ENCODE results near the gene IFNL4.
"Not testable (repeated sequence)": the region's sequence is repeated elsewhere in the genome, so short reads cannot be mapped to it uniquely, and the experiment has no call there.

IFNL4 gene

GRCh38 chr19:39248806-39249205 is at the start of gene IFNL4:
Gene IFNL4 (minus strand): TSS chr19:39248856.
- Histone ChIP-seq H3K36me3 (ENCODE audit: control insufficient read depth in 1 of 2, insufficient read depth in 2 of 2, low read length in 2 of 2) (no peaks in the 10 kb centered on the region), H3K27me3 (ENCODE audit: low read depth, low read length) (no peaks in the 10 kb centered on the region), H3K9me3 (ENCODE audit: control insufficient read depth in 1 of 2, low read length in 2 of 2) (no peaks in the 10 kb centered on the region), H3K4me1 (ENCODE audit: control insufficient read depth in 1 of 2, insufficient read depth in 2 of 2, low read length in 2 of 2) (peaks cover 0 to 13% of the 10 kb centered on the region in 2 donors), H3K27ac (ENCODE audit: low read length) (no peak within 1 kb of the TSS), H3K4me3 (ENCODE audit: low read depth in 1 of 2, low read length in 2 of 2) (peak within 1 kb of the TSS in 1 of 2 donors; percentile 42)

- Histone ChIP-seq H3K27ac (ENCODE audit: low read length) (no peak overlapping the region), H3K27me3 (ENCODE audit: low read depth, low read length) (no peaks in the 10 kb centered on the region), H3K4me1 (ENCODE audit: control insufficient read depth in 1 of 2, insufficient read depth in 2 of 2, low read length in 2 of 2) (no peaks in the 10 kb centered on the region), H3K36me3 (ENCODE audit: control insufficient read depth in 1 of 2, insufficient read depth in 2 of 2, low read length in 2 of 2) (no peaks in the 10 kb centered on the region), H3K9me3 (ENCODE audit: control insufficient read depth in 1 of 2, low read length in 2 of 2) (no peaks in the 10 kb centered on the region), H3K4me3 (ENCODE audit: low read depth in 1 of 2, low read length in 2 of 2) (no peak overlapping the region)
Measured at GRCh38 chr19:39297931-39298634, 49.4 kb upstream of the IFNL4 start.

GRCh38 chr19:39296906-39297305 is 48.2 kb upstream of the IFNL4 start:
- H3K4me3 ChIP-seq (ENCODE audit: low read depth in 1 of 2, low read length in 2 of 2) = no peak overlapping the region
- H3K36me3 ChIP-seq (ENCODE audit: control insufficient read depth in 1 of 2, insufficient read depth in 2 of 2, low read length in 2 of 2) = no peaks in the 10 kb centered on the region
- H3K9me3 ChIP-seq (ENCODE audit: control insufficient read depth in 1 of 2, low read length in 2 of 2) = no peaks in the 10 kb centered on the region
- no peaks in the 10 kb centered on the region for H3K4me1 ChIP-seq (ENCODE audit: control insufficient read depth in 1 of 2, insufficient read depth in 2 of 2, low read length in 2 of 2)
- H3K27ac ChIP-seq (ENCODE audit: low read length) = no peak overlapping the region
- H3K27me3 ChIP-seq (ENCODE audit: low read depth, low read length) = no peaks in the 10 kb centered on the region

GRCh38 chr19:39296055-39296645 is 47.5 kb upstream of the IFNL4 start, which contains the start of gene IFNL1:
Gene IFNL1 (plus strand): TSS chr19:39296407. CDS start chr19:39296422, 15 bp downstream.
- Histone ChIP-seq H3K9me3 (ENCODE audit: control insufficient read depth in 1 of 2, low read length in 2 of 2) (no peaks in the 10 kb centered on the region), H3K36me3 (ENCODE audit: control insufficient read depth in 1 of 2, insufficient read depth in 2 of 2, low read length in 2 of 2) (no peaks in the 10 kb centered on the region), H3K4me1 (ENCODE audit: control insufficient read depth in 1 of 2, insufficient read depth in 2 of 2, low read length in 2 of 2) (no peaks in the 10 kb centered on the region), H3K27ac (ENCODE audit: low read length) (no peak within 1 kb of the TSS), H3K4me3 (ENCODE audit: low read depth in 1 of 2, low read length in 2 of 2) (no peak within 1 kb of the TSS), H3K27me3 (ENCODE audit: low read depth, low read length) (no peaks in the 10 kb centered on the region)

GRCh38 chr19:39293394-39293793 is 44.7 kb upstream of the IFNL4 start:
- no peak overlapping the region for H3K27ac ChIP-seq (ENCODE audit: low read length)
- no peak overlapping the region for H3K4me3 ChIP-seq (ENCODE audit: low read depth in 1 of 2, low read length in 2 of 2)
- H3K9me3 ChIP-seq (ENCODE audit: control insufficient read depth in 1 of 2, low read length in 2 of 2) = no peaks in the 10 kb centered on the region
- no peaks in the 10 kb centered on the region for H3K27me3 ChIP-seq (ENCODE audit: low read depth, low read length)
- H3K36me3 ChIP-seq (ENCODE audit: control insufficient read depth in 1 of 2, insufficient read depth in 2 of 2, low read length in 2 of 2) = no peaks in the 10 kb centered on the region
- no peaks in the 10 kb centered on the region for H3K4me1 ChIP-seq (ENCODE audit: control insufficient read depth in 1 of 2, insufficient read depth in 2 of 2, low read length in 2 of 2)

- Histone ChIP-seq H3K4me3 (ENCODE audit: low read depth in 1 of 2, low read length in 2 of 2) (no peak overlapping the region), H3K9me3 (ENCODE audit: control insufficient read depth in 1 of 2, low read length in 2 of 2) (peaks cover 5 to 29% of the 10 kb centered on the region in 2 donors), H3K27ac (ENCODE audit: low read length) (no peak overlapping the region), H3K27me3 (ENCODE audit: low read depth, low read length) (no peaks in the 10 kb centered on the region), H3K4me1 (ENCODE audit: control insufficient read depth in 1 of 2, insufficient read depth in 2 of 2, low read length in 2 of 2) (no peaks in the 10 kb centered on the region), H3K36me3 (ENCODE audit: control insufficient read depth in 1 of 2, insufficient read depth in 2 of 2, low read length in 2 of 2) (no peaks in the 10 kb centered on the region)
Measured at GRCh38 chr19:39284032-39284431, 35.4 kb upstream of the IFNL4 start.

- Histone ChIP-seq H3K4me1 (ENCODE audit: control insufficient read depth in 1 of 2, insufficient read depth in 2 of 2, low read length in 2 of 2) (no peaks in the 10 kb centered on the region), H3K9me3 (ENCODE audit: control insufficient read depth in 1 of 2, low read length in 2 of 2) (peaks cover 5 to 29% of the 10 kb centered on the region in 2 donors), H3K4me3 (ENCODE audit: low read depth in 1 of 2, low read length in 2 of 2) (no peak overlapping the region), H3K27me3 (ENCODE audit: low read depth, low read length) (no peaks in the 10 kb centered on the region), H3K36me3 (ENCODE audit: control insufficient read depth in 1 of 2, insufficient read depth in 2 of 2, low read length in 2 of 2) (no peaks in the 10 kb centered on the region), H3K27ac (ENCODE audit: low read length) (no peak overlapping the region)
Measured at GRCh38 chr19:39282021-39282420, 33.4 kb upstream of the IFNL4 start.

GRCh38 chr19:39277598-39277997 is 28.9 kb upstream of the IFNL4 start:
- Histone ChIP-seq H3K4me3 (ENCODE audit: low read depth in 1 of 2, low read length in 2 of 2) (no peak overlapping the region), H3K9me3 (ENCODE audit: control insufficient read depth in 1 of 2, low read length in 2 of 2) (peaks cover 5 to 13% of the 10 kb centered on the region in 2 donors), H3K27ac (ENCODE audit: low read length) (no peak overlapping the region), H3K27me3 (ENCODE audit: low read depth, low read length) (no peaks in the 10 kb centered on the region), H3K4me1 (ENCODE audit: control insufficient read depth in 1 of 2, insufficient read depth in 2 of 2, low read length in 2 of 2) (no peaks in the 10 kb centered on the region), H3K36me3 (ENCODE audit: control insufficient read depth in 1 of 2, insufficient read depth in 2 of 2, low read length in 2 of 2) (no peaks in the 10 kb centered on the region)

- no peak overlapping the region for H3K4me3 ChIP-seq (ENCODE audit: low read depth in 1 of 2, low read length in 2 of 2)
- H3K9me3 ChIP-seq (ENCODE audit: control insufficient read depth in 1 of 2, low read length in 2 of 2) = peaks cover 2 to 8% of the 10 kb centered on the region in 2 donors
- H3K27ac ChIP-seq (ENCODE audit: low read length) = no peak overlapping the region
- H3K36me3 ChIP-seq (ENCODE audit: control insufficient read depth in 1 of 2, insufficient read depth in 2 of 2, low read length in 2 of 2) = no peaks in the 10 kb centered on the region
- H3K4me1 ChIP-seq (ENCODE audit: control insufficient read depth in 1 of 2, insufficient read depth in 2 of 2, low read length in 2 of 2) = no peaks in the 10 kb centered on the region
- H3K27me3 ChIP-seq (ENCODE audit: low read depth, low read length) = no peaks in the 10 kb centered on the region
Measured at GRCh38 chr19:39276740-39277139, 28.1 kb upstream of the IFNL4 start.

GRCh38 chr19:39275578-39275977 is 26.9 kb upstream of the IFNL4 start:
- Histone ChIP-seq H3K4me3 (ENCODE audit: low read depth in 1 of 2, low read length in 2 of 2) (no peak overlapping the region), H3K4me1 (ENCODE audit: control insufficient read depth in 1 of 2, insufficient read depth in 2 of 2, low read length in 2 of 2) (no peaks in the 10 kb centered on the region)

GRCh38 chr19:39273859-39274258 is 25.2 kb upstream of the IFNL4 start:
- not testable (repeated sequence) for H3K27ac ChIP-seq (ENCODE audit: low read length); H3K4me3 ChIP-seq (ENCODE audit: low read depth in 1 of 2, low read length in 2 of 2); H3K4me1 ChIP-seq (ENCODE audit: control insufficient read depth in 1 of 2, insufficient read depth in 2 of 2, low read length in 2 of 2); H3K9me3 ChIP-seq (ENCODE audit: control insufficient read depth in 1 of 2, low read length in 2 of 2); H3K36me3 ChIP-seq (ENCODE audit: control insufficient read depth in 1 of 2, insufficient read depth in 2 of 2, low read length in 2 of 2); H3K27me3 ChIP-seq (ENCODE audit: low read depth, low read length)

More at GRCh38 chr19:39275578-39275977, 26.9 kb upstream of the IFNL4 start:
- H3K27me3 ChIP-seq (ENCODE audit: low read depth, low read length) = no peaks in the 10 kb centered on the region
- no peak overlapping the region for H3K27ac ChIP-seq (ENCODE audit: low read length)
- H3K36me3 ChIP-seq (ENCODE audit: control insufficient read depth in 1 of 2, insufficient read depth in 2 of 2, low read length in 2 of 2) = no peaks in the 10 kb centered on the region
- H3K9me3 ChIP-seq (ENCODE audit: control insufficient read depth in 1 of 2, low read length in 2 of 2) = no peaks in the 10 kb centered on the region
